ENCODE data around the gene JADE2.

Gene JADE2

DNA sequence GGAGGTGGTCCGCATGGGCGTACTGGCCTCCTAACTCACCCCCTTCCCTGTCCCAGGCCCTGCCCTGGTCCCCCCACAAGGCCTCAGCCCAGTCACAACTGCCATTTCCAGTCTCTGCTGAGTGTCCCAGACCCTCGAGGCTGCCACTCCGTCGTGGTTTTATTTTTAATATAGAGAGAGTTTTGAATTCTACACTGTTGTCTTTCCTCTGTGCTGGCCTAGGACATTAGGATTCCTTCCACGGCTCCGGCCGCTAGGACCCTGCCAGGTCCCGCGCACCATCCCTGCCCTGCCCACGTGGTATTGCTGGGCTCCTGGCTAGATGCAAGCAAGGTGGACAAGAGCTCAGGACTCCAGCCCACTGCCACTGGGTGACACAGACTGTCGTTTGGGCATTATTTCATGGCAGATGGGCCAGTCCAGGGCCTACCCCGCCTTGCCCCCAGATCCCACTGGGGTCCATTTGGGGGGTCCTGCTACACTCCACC lies 53.9 kb downstream of the JADE2 start:
- TF ChIP-seq ZNF274 (IDR thresholded peaks at IDR 0.05; ENCODE audit: low read depth, low read length), result no peak
- TF ChIP-seq SUZ12 (IDR thresholded peaks at IDR 0.05; ENCODE audit: extremely low read depth, insufficient read depth, insufficient read length), result no peak
- no peak for TF ChIP-seq YY1 (IDR thresholded peaks at IDR 0.05; ENCODE audit: insufficient read depth, insufficient read length)
- Histone ChIP-seq H3K4me1 (ENCODE audit: insufficient read depth, insufficient read length) (peaks cover 20% of the 10 kb centered on the region), H3K4me3 (ENCODE audit: insufficient read length, low read depth) (no peak overlapping the region), H3K9ac (ENCODE audit: insufficient read length, low read depth) (no peak overlapping the region), H3K27me3 (ENCODE audit: insufficient read depth, insufficient read length) (no peaks in the 10 kb centered on the region), H3K9me3 (ENCODE audit: insufficient read depth, low read length) (no peaks in the 10 kb centered on the region), H3K36me3 (ENCODE audit: insufficient read depth, insufficient read length, low read length) (peaks cover 75% of the 10 kb centered on the region)
- no peak for DNase-seq (ENCODE audit: low read depth, low spot score)

DNA sequence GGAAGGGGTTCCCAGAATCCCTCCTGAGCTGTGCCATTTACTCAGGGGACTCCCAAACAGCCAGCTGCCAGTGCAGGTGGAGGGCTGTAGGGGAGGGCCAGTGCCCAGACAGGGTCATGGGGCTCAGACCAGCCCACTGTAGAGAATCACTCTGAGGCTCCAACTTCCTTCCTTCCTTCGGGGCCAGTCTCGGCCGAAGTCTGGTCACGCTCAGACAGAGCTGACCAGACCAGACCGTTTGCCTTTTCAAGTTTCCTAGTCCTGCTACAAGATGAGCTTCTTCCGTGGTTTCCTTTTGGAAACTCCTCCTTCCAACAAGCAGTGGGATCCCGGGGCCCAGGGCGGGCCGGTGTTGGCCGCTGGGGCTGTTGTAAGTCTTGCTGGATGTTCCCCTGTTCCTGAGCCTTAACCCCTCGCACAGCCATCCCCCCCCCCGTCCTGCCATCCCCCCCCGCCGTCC lies 54.6 kb downstream of the JADE2 start:
- TF ChIP-seq ZNF274 (IDR thresholded peaks at IDR 0.05; ENCODE audit: low read depth, low read length), result no peak
- no peak for TF ChIP-seq YY1 (IDR thresholded peaks at IDR 0.05; ENCODE audit: insufficient read depth, insufficient read length)
- TF ChIP-seq SUZ12 (IDR thresholded peaks at IDR 0.05; ENCODE audit: extremely low read depth, insufficient read depth, insufficient read length), result no peak
- Histone ChIP-seq H3K9me3 (ENCODE audit: insufficient read depth, low read length) (no peaks in the 10 kb centered on the region), H3K36me3 (ENCODE audit: insufficient read depth, insufficient read length, low read length) (peaks cover 68% of the 10 kb centered on the region), H3K4me1 (ENCODE audit: insufficient read depth, insufficient read length) (peaks cover 20% of the 10 kb centered on the region), H3K27me3 (ENCODE audit: insufficient read depth, insufficient read length) (no peaks in the 10 kb centered on the region), H3K4me3 (ENCODE audit: insufficient read length, low read depth) (no peak overlapping the region), H3K9ac (ENCODE audit: insufficient read length, low read depth) (no peak overlapping the region)
- no peak for DNase-seq (ENCODE audit: low read depth, low spot score)

DNA sequence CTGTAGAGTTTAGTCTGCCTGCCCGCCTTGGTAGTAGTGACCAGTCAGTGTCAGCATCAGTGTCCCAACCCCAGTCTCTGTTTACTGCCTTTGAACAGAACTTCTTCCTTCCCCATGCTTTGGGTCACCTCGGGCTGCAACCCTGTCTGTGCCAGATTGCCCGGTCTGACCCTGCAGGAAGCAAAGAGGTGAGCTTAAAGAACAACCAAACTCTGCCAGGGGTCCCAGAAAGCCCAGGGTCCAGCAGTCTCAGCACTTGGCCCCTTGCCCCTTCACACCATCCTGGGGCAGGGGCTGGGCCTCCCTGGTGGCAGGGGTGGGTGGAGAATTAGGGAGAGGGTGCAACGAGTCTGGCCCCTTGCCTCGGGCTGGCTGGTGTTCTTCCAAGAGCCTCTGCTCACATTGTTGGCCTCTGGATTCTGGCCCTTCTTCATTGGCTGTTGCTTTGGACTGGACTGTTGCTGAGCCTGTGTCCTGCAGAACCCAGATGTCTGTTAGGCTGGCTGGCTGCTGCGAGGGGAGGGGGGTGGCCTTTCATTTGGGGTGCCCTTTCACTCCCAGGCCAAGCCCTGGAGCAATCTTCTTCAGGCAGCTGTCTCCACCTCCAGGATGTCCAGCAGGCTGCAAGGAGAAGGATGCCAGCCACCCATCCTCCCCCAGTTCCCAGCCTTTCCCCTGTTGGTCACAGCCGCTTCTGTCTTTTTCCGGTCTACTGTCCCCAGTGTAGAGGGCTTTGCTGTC lies 55.9 kb downstream of the JADE2 start:
- Histone ChIP-seq H3K36me3 (ENCODE audit: insufficient read depth, insufficient read length, low read length) (peaks cover 54% of the 10 kb centered on the region), H3K4me1 (ENCODE audit: insufficient read depth, insufficient read length) (peaks cover 20% of the 10 kb centered on the region), H3K9ac (ENCODE audit: insufficient read length, low read depth) (no peak overlapping the region), H3K4me3 (ENCODE audit: insufficient read length, low read depth) (no peak overlapping the region), H3K9me3 (ENCODE audit: insufficient read depth, low read length) (no peaks in the 10 kb centered on the region), H3K27me3 (ENCODE audit: insufficient read depth, insufficient read length) (no peaks in the 10 kb centered on the region)
- no peak for TF ChIP-seq SUZ12 (IDR thresholded peaks at IDR 0.05; ENCODE audit: extremely low read depth, insufficient read depth, insufficient read length)
- TF ChIP-seq ZNF274 (IDR thresholded peaks at IDR 0.05; ENCODE audit: low read depth, low read length), result no peak
- TF ChIP-seq YY1 (IDR thresholded peaks at IDR 0.05; ENCODE audit: insufficient read depth, insufficient read length), result no peak
- DNase-seq (ENCODE audit: low read depth, low spot score), result no peak

DNA sequence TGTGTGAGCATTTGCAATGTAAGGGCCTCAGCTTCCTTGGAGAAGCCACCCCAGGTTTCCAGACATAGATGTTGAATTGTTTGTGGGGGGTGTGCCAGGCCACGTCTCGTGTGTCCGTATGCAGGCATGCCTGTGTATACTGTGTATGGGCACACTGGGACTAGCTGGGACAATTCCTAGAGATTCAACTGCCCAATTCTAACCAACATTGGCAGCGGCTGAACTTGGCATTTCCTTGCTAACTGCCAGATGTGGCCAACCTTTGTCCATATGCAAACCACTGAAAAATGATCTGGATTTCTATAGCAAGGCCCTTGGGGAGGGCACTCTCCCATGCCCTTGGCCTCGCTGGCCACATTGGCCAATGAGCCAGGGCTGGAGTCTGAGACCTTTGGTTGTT lies 56.8 kb downstream of the JADE2 start:
- DNase-seq (ENCODE audit: low read depth, low spot score), result no peak
- H3K9me3 ChIP-seq (ENCODE audit: insufficient read depth, low read length), result no peaks in the 10 kb centered on the region
- peaks cover 45% of the 10 kb centered on the region for H3K36me3 ChIP-seq (ENCODE audit: insufficient read depth, insufficient read length, low read length)
- H3K27me3 ChIP-seq (ENCODE audit: insufficient read depth, insufficient read length), result no peaks in the 10 kb centered on the region
- H3K9ac ChIP-seq (ENCODE audit: insufficient read length, low read depth), result no peak overlapping the region
- TF ChIP-seq YY1 (IDR thresholded peaks at IDR 0.05; ENCODE audit: insufficient read depth, insufficient read length) (no peak), ZNF274 (IDR thresholded peaks at IDR 0.05; ENCODE audit: low read depth, low read length) (no peak), SUZ12 (IDR thresholded peaks at IDR 0.05; ENCODE audit: extremely low read depth, insufficient read depth, insufficient read length) (no peak)
- H3K4me1 ChIP-seq (ENCODE audit: insufficient read depth, insufficient read length), result peaks cover 15% of the 10 kb centered on the region
- H3K4me3 ChIP-seq (ENCODE audit: insufficient read length, low read depth), result no peak overlapping the region

DNA sequence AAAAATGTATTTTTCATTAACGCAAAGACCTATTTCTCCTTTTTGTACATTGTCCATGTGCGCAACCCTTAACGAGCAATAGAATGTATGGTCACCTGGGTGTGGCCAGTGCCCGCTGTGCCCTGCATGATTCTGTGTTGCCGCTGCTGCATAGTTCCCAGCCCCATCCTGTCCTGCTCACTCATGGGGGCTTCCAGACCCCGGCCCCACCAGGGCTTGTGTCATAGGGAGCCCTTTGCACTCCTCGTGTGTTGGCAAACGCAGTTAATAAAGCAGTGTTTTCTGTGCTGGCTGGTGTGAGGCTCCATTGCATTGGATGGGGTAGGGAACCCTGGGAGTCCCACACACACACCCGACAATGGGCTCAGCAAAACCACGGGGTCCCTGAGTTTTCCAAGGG lies 57.5 kb downstream of the JADE2 start:
- DNase-seq (ENCODE audit: low read depth, low spot score), result no peak
- no peaks in the 10 kb centered on the region for H3K27me3 ChIP-seq (ENCODE audit: insufficient read depth, insufficient read length)
- no peak overlapping the region for H3K4me3 ChIP-seq (ENCODE audit: insufficient read length, low read depth)
- H3K9me3 ChIP-seq (ENCODE audit: insufficient read depth, low read length), result no peaks in the 10 kb centered on the region
- TF ChIP-seq SUZ12 (IDR thresholded peaks at IDR 0.05; ENCODE audit: extremely low read depth, insufficient read depth, insufficient read length), result no peak
- no peak for TF ChIP-seq YY1 (IDR thresholded peaks at IDR 0.05; ENCODE audit: insufficient read depth, insufficient read length)
- no peak for TF ChIP-seq ZNF274 (IDR thresholded peaks at IDR 0.05; ENCODE audit: low read depth, low read length)
- H3K4me1 ChIP-seq (ENCODE audit: insufficient read depth, insufficient read length), result peaks cover 14% of the 10 kb centered on the region
- no peak overlapping the region for H3K9ac ChIP-seq (ENCODE audit: insufficient read length, low read depth)
- peaks cover 41% of the 10 kb centered on the region for H3K36me3 ChIP-seq (ENCODE audit: insufficient read depth, insufficient read length, low read length)

DNA sequence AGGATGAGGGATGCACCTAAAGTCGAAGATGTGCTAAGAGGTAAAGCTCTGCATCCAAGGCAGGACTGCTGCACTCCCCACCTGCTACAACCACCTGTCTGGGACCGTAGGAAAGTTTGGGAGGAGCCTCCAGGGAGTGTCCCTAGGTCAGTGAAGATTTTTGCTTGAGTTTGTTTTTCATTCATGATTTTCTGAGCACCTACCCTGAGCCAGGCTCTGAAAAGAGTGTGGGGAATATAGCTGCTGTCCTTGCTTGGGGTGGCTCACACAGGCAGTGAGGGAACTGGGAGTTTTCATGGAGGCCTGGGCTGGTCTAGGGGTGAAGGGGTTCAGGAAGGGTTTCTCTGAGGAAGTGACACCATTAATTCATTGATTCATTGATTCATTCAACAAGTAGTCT lies 58.3 kb downstream of the JADE2 start:
- DNase-seq (ENCODE audit: low read depth, low spot score), result no peak
- Histone ChIP-seq H3K4me1 (ENCODE audit: insufficient read depth, insufficient read length) (peaks cover 11% of the 10 kb centered on the region), H3K9ac (ENCODE audit: insufficient read length, low read depth) (no peak overlapping the region), H3K27me3 (ENCODE audit: insufficient read depth, insufficient read length) (no peaks in the 10 kb centered on the region), H3K9me3 (ENCODE audit: insufficient read depth, low read length) (no peaks in the 10 kb centered on the region), H3K4me3 (ENCODE audit: insufficient read length, low read depth) (no peak overlapping the region), H3K36me3 (ENCODE audit: insufficient read depth, insufficient read length, low read length) (peaks cover 33% of the 10 kb centered on the region)
- no peak for TF ChIP-seq ZNF274 (IDR thresholded peaks at IDR 0.05; ENCODE audit: low read depth, low read length)
- TF ChIP-seq SUZ12 (IDR thresholded peaks at IDR 0.05; ENCODE audit: extremely low read depth, insufficient read depth, insufficient read length), result no peak
- no peak for TF ChIP-seq YY1 (IDR thresholded peaks at IDR 0.05; ENCODE audit: insufficient read depth, insufficient read length)

DNA sequence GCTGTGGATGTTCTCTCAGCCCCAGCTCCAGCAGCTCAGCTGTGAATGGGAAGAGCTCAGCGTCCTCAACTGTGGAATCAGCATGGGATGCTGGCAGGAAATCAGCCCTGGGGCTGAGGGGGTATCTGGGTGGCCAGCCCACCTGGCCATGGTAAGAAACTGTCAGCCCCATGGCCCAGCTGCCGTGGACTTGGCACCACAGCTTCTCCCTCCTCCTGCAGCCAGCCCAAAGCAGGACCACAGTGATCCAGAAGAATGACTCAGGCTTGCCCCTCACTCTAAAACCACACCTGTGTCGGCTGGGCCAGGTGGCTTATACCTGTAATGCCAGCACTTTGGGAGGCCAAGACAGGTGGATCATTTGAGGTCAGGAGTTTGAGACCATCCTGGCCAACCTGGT lies 59.2 kb downstream of the JADE2 start:
- no peak overlapping the region for H3K9ac ChIP-seq (ENCODE audit: insufficient read length, low read depth)
- TF ChIP-seq SUZ12 (IDR thresholded peaks at IDR 0.05; ENCODE audit: extremely low read depth, insufficient read depth, insufficient read length) (no peak), YY1 (IDR thresholded peaks at IDR 0.05; ENCODE audit: insufficient read depth, insufficient read length) (no peak), ZNF274 (IDR thresholded peaks at IDR 0.05; ENCODE audit: low read depth, low read length) (no peak)
- no peak for DNase-seq (ENCODE audit: low read depth, low spot score)

More for the DNA sequence above, 59.2 kb downstream of the JADE2 start:
- Histone ChIP-seq H3K27me3 (ENCODE audit: insufficient read depth, insufficient read length) (no peaks in the 10 kb centered on the region), H3K4me3 (ENCODE audit: insufficient read length, low read depth) (no peak overlapping the region), H3K4me1 (ENCODE audit: insufficient read depth, insufficient read length) (peaks cover 9% of the 10 kb centered on the region), H3K36me3 (ENCODE audit: insufficient read depth, insufficient read length, low read length) (peaks cover 24% of the 10 kb centered on the region), H3K9me3 (ENCODE audit: insufficient read depth, low read length) (no peaks in the 10 kb centered on the region)
